K562 (cell line): Measurements from ENCODE around the gene TEX22. TPM values are rescaled to one million over a fixed set of nuclear protein-coding genes. Genes with fewer than 3 reads are reported as not detected.

Experiments
- ATAC-seq: fragments of 200-7000 bp; cut with Tn5 transposase; 3 replicates; pipeline ENCODE4 v1.9.1; 2020; ENCODE audit warnings: moderate library complexity
- BruUV-seq: library from RNA; stranded (reverse); fragments of 400-500 nt; replicated peaks from 2 replicates; lab custom pipeline; 2021; lab: Mats Ljungman, UMichigan
- CTCF ChIA-PET: fragments of 300-600 bp; formaldehyde crosslinking; extraction: SDS; loops from one replicate; lab custom pipeline; 2021; ENCODE audit warnings: low intra/inter-chr PET ratio; lab: Yijun Ruan, JAX
- POLR2A ChIA-PET: fragments of 300-600, 350-650 bp; sonication (Branson Sonifier 250); formaldehyde crosslinking; extraction: SDS; loops from one replicate; lab custom pipeline; 2021; ENCODE audit warnings: antibody characterized with exemption, inconsistent platforms; lab: Yijun Ruan, JAX
- DNase-seq, 4 experiments: peaks; one replicate each; pipeline versions ENCODE4 v3.0.0 to v3.0.0-alpha.2; 2011 to 2018; ENCODE audit warnings: low spot score in 3 of 4, mixed read lengths in 3 of 4; ENCODE audit errors: extremely low read depth in 1 of 4
- FAIRE-seq: peaks from 2 replicates; lab custom pipeline; 2011; peaks lifted over from hg19 to GRCh38; lab: Jason Lieb, UNC
- H2AFZ ChIP-seq: 2 replicates; pipeline ENCODE4 v1.6.0; 2011; ENCODE audit warnings: low read depth, low read length, control low read depth, inconsistent platforms
- H3K27ac ChIP-seq: fragments of 200-600 bp; 3 replicates; pipeline ENCODE4 v1.8.0; 2011; ENCODE audit warnings: low read depth, mild to moderate bottlenecking, control low read depth, inconsistent platforms, low read length, moderate library complexity, mixed read lengths; ENCODE audit errors: extremely low read depth
- H3K27me3 ChIP-seq, 2 experiments: fragments of 300-600 bp in 1 of 2; 2 replicates in 1 of 2; 3 replicates in 1 of 2; pipeline versions ENCODE4 v1.6.0 to v1.8.0; 2011; ENCODE audit warnings: inconsistent platforms in 2 of 2, low read length in 2 of 2, mild to moderate bottlenecking in 1 of 2, mixed read lengths in 1 of 2, moderate library complexity in 1 of 2; ENCODE audit not compliant: control insufficient read depth in 2 of 2, insufficient read depth in 2 of 2
- H3K36me3 ChIP-seq: fragments of 300-600 bp; 3 replicates; pipeline ENCODE4 v1.8.0; 2011; ENCODE audit warnings: mild to moderate bottlenecking, low read length, inconsistent platforms; ENCODE audit not compliant: control insufficient read depth, insufficient read depth
- H3K4me1 ChIP-seq, 2 experiments: fragments of 200-600 bp in 1 of 2; replicated peaks in 1 of 2; 2 replicates in 1 of 2; 3 replicates in 1 of 2; pipeline versions ENCODE4 v1.5.1 to v1.8.0; 2011; ENCODE audit warnings: inconsistent platforms in 2 of 2, low read length in 2 of 2, mild to moderate bottlenecking in 1 of 2, mixed read lengths in 1 of 2, moderate library complexity in 1 of 2; ENCODE audit not compliant: control insufficient read depth in 2 of 2, insufficient read depth in 2 of 2
- H3K4me2 ChIP-seq: 2 replicates; pipeline ENCODE4 v1.6.1; 2011; ENCODE audit warnings: low read length, control low read depth, inconsistent platforms, mixed read lengths; ENCODE audit not compliant: insufficient read depth
- H3K4me3 ChIP-seq: fragments of 200-600 bp; sonication (generic), shearing (Covaris generic); 2 replicates; pipeline ENCODE4 v1.5.1; 2016; ENCODE audit warnings: control low read depth, inconsistent platforms
- H3K79me2 ChIP-seq: fragments of 200-600 bp; 3 replicates; pipeline ENCODE4 v1.8.0; 2011; ENCODE audit warnings: low read length, inconsistent platforms; ENCODE audit not compliant: control insufficient read depth, insufficient read depth
- H3K9ac ChIP-seq, 2 experiments: 2 replicates each; pipeline versions ENCODE4 v1.6.0 to v1.6.1; 2011; ENCODE audit warnings: low read depth in 2 of 2, low read length in 2 of 2, control low read depth in 1 of 2, inconsistent platforms in 1 of 2, mild to moderate bottlenecking in 1 of 2, mixed read lengths in 1 of 2; ENCODE audit not compliant: insufficient read depth in 1 of 2
- H3K9me1 ChIP-seq: one replicate; pipeline ENCODE4 v1.6.0; 2011; ENCODE audit warnings: inconsistent platforms, mild to moderate bottlenecking, low read length, moderate library complexity; ENCODE audit not compliant: control insufficient read depth, insufficient read depth
- H3K9me3 ChIP-seq: replicated peaks from 2 replicates; pipeline ENCODE4 v1.5.1; 2011; ENCODE audit warnings: low read depth, low read length, inconsistent platforms; ENCODE audit not compliant: control insufficient read depth, insufficient read depth
- H4K20me1 ChIP-seq: replicated peaks from 2 replicates; pipeline ENCODE4 v1.6.1; 2011; ENCODE audit warnings: low read length, inconsistent platforms, mixed read lengths; ENCODE audit not compliant: control insufficient read depth, insufficient read depth
- ELF4 ChIP-seq: fragments of 450-650 bp; formaldehyde crosslinking; IDR thresholded peaks from 2 replicates; pipeline ENCODE4 v1.4.0; 2022; ENCODE audit warnings: missing genetic modification characterization
- HMG20A ChIP-seq: fragments of 450-650 bp; formaldehyde crosslinking; conservative IDR thresholded peaks from 2 replicates; pipeline ENCODE4 v1.4.0; 2020; ENCODE audit warnings: mild to moderate bottlenecking, mixed read lengths
- HNRNPH1 ChIP-seq: fragments of 200-400 bp; formaldehyde crosslinking; optimal IDR thresholded peaks from 2 replicates; pipeline ENCODE3; 2017; ENCODE audit warnings: low read depth, mild to moderate bottlenecking, low read length, moderate library complexity
- MAFK ChIP-seq: IDR thresholded peaks from 2 replicates; pipeline ENCODE4 v1.6.1; 2011; ENCODE audit warnings: low read length, improper control_type of control experiment
- MAZ ChIP-seq, 2 experiments: fragments of 450-650 bp in 1 of 2; sonication (generic) in 1 of 2; formaldehyde crosslinking; IDR thresholded peaks in 1 of 2; conservative IDR thresholded peaks in 1 of 2; 2 replicates each; pipeline versions ENCODE4 v1.4.0 to v1.5.0; 2020; ENCODE audit warnings: mild to moderate bottlenecking in 1 of 2, missing genetic modification reagents in 1 of 2
- SETDB1 ChIP-seq: IDR thresholded peaks from one replicate; pipeline ENCODE4 v1.6.1; 2012; ENCODE audit warnings: low read length, control low read depth, inconsistent platforms
- XRCC3 ChIP-seq: fragments of 450-650 bp; IDR thresholded peaks from 2 replicates; pipeline ENCODE4 v1.6.1; 2017; ENCODE audit warnings: mild to moderate bottlenecking, moderate library complexity
- ZNF184 ChIP-seq: sonication (generic); formaldehyde crosslinking; IDR thresholded peaks from 2 replicates; pipeline ENCODE4 v1.5.0; 2020; ENCODE audit warnings: missing genetic modification reagents
- ZNF551 ChIP-seq: fragments of 250-450 bp; sonication (Bioruptor Pico); IDR thresholded peaks from 2 replicates; pipeline ENCODE4 v1.5.0; 2021; ENCODE audit warnings: mild to moderate bottlenecking, moderate library complexity
- WGBS: fragments of 100-300 bp; shearing (Covaris generic); methylation state at CpG from one replicate; pipeline ENCODE4 v1.1.6; 2016; ENCODE audit warnings: low coverage, mixed read lengths; ENCODE audit not compliant: insufficient coverage; ENCODE audit errors: missing lambda C conversion rate; 5-methylcytosine and 5-hydroxymethylcytosine counted together
- in situ Hi-C: fragments of 300-500 bp; cut with MboI; formaldehyde crosslinking; loops from 4 replicates; pipeline ENCODE4 v1.15.0; 2018; ENCODE audit warnings: inconsistent platforms, mixed read lengths
- intact Hi-C: fragments of 100-400 bp; cut with micrococcal nuclease; formaldehyde crosslinking; loops from 2 replicates; pipeline ENCODE4 v1.14.2; 2022
- polyA plus RNA-seq, 8 experiments: library from polyadenylated mRNA; depleted of rRNA in 4 of 8; stranded (reverse) in 5 of 8; unstranded in 3 of 8; fragments of >200 nt; fragmentation: Nextera tagmentation in 2 of 8; fragmentation: Illumina TruSeq in 1 of 8; extraction: Ambion mirVana in 2 of 8; extraction: Trizol in 1 of 8; gene quantifications; 2 replicates each; pipeline versions ENCODE4 v1.2.1 to v1.2.3, GENCODE V29; 2011 to 2014; ENCODE audit warnings: inconsistent platforms in 1 of 8, missing spikeins in 1 of 8
- total RNA-seq, 7 experiments: library from RNA; depleted of rRNA in 6 of 7; stranded (reverse); fragments of >200 nt in 6 of 7; fragmentation: Illumina TruSeq in 2 of 7; extraction: Trizol in 2 of 7; gene quantifications; 2 replicates each; pipeline versions ENCODE4 v1.2.1 to v1.2.3, GENCODE V29; 2011 to 2021; ENCODE audit warnings: low replicate concordance in 1 of 7
- TF ChIP-seq, protein P1 (sequence below): IDR thresholded peaks from 3 replicates; pipeline ENCODE4 v1.6.1; 2011; ENCODE audit warnings: borderline replicate concordance, mild to moderate bottlenecking, moderate library complexity; ENCODE audit not compliant: insufficient read length; ENCODE audit errors: extremely low read depth
- TF ChIP-seq, protein P2 (sequence below): IDR thresholded peaks from 2 replicates; pipeline ENCODE4 v1.6.1; 2011; ENCODE audit not compliant: insufficient read length; ENCODE audit errors: extremely low read depth
- TF ChIP-seq, protein P3 (sequence below): sonication (generic); formaldehyde crosslinking; IDR thresholded peaks from 2 replicates; pipeline ENCODE4 v1.8.0; 2022; ENCODE audit warnings: missing genetic modification reagents, mild to moderate bottlenecking, borderline replicate concordance
- TF ChIP-seq, protein P4 (sequence below), 3 experiments: fragments of 200-800 bp in 1 of 3; fragments of 250-450 bp in 1 of 3; fragments of 450-650 bp in 1 of 3; sonication (Bioruptor Pico) in 1 of 3; sonication (Bioruptor generic) in 1 of 3; formaldehyde crosslinking in 1 of 3; IDR thresholded peaks; 2 replicates each; pipeline versions ENCODE4 v1.6.1 to v1.8.0; 2016 to 2022; ENCODE audit warnings: mild to moderate bottlenecking in 2 of 3, missing genetic modification characterization in 2 of 3, missing compliant biosample characterization in 1 of 3, moderate library complexity in 1 of 3

TEX22 gene
- total and polyA plus RNA-seq, 9 of the 15 experiments (the other 6 are each of a cell fraction or from before 2014, with no cell fraction given), result 0.04 to 1.7 (median 0.23) TPM; not detected in 2

DNA sequence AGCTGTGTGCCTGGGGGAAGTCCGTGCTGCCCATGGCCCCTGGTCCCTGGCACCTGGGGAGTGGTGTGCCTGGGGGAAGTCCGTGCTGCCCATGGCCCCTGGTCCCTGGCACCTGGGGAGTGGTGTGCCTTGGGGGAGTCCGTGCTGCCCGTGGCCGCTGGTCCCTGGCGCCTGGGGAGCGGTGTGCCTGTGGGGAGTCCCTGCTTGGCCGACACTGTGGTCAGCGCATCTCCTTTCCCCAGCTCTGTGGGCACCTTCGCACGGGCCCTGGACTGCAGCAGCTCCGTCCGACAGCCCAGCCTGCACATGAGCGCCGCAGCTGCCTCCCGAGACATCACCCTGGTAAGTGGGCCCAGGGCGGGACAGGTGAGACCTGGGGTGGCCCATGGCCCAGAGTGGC is 61.8 kb downstream of the TEX22 start (continued):
- TF ChIP-seq, protein P1, sequence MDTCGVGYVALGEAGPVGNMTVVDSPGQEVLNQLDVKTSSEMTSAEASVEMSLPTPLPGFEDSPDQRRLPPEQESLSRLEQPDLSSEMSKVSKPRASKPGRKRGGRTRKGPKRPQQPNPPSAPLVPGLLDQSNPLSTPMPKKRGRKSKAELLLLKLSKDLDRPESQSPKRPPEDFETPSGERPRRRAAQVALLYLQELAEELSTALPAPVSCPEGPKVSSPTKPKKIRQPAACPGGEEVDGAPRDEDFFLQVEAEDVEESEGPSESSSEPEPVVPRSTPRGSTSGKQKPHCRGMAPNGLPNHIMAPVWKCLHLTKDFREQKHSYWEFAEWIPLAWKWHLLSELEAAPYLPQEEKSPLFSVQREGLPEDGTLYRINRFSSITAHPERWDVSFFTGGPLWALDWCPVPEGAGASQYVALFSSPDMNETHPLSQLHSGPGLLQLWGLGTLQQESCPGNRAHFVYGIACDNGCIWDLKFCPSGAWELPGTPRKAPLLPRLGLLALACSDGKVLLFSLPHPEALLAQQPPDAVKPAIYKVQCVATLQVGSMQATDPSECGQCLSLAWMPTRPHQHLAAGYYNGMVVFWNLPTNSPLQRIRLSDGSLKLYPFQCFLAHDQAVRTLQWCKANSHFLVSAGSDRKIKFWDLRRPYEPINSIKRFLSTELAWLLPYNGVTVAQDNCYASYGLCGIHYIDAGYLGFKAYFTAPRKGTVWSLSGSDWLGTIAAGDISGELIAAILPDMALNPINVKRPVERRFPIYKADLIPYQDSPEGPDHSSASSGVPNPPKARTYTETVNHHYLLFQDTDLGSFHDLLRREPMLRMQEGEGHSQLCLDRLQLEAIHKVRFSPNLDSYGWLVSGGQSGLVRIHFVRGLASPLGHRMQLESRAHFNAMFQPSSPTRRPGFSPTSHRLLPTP, result no peak
- TF ChIP-seq, protein P2, sequence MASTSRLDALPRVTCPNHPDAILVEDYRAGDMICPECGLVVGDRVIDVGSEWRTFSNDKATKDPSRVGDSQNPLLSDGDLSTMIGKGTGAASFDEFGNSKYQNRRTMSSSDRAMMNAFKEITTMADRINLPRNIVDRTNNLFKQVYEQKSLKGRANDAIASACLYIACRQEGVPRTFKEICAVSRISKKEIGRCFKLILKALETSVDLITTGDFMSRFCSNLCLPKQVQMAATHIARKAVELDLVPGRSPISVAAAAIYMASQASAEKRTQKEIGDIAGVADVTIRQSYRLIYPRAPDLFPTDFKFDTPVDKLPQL, result no peak
- TF ChIP-seq, protein P3, sequence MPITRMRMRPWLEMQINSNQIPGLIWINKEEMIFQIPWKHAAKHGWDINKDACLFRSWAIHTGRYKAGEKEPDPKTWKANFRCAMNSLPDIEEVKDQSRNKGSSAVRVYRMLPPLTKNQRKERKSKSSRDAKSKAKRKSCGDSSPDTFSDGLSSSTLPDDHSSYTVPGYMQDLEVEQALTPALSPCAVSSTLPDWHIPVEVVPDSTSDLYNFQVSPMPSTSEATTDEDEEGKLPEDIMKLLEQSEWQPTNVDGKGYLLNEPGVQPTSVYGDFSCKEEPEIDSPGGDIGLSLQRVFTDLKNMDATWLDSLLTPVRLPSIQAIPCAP (CRISPR knock-in tag), result no peak
- TF ChIP-seq HMG20A, result no peak
- TF ChIP-seq XRCC3, result no peak
- TF ChIP-seq MAFK, result no peak

DNA sequence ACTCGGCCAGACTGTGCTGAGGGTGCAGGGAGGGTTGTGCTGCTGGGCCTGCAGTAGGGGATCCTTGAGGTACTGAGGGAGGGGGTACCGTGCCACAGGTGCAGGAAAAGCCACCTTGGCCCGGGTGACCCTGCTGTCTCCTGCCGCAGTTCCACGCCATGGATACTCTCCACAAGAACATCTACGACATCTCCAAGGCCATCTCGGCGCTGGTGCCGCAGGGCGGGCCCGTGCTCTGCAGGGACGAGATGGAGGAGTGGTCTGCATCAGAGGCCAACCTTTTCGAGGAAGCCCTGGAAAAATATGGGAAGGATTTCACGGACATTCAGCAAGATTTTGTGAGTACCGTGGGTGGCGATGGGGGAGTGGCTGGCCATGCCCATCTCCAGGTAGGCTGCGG is 62.3 kb downstream of the TEX22 start:
- H2AFZ ChIP-seq, result no peak overlapping the region
- no peak for ATAC-seq
- ChIA-PET CTCF (no interaction called here), POLR2A (no interaction called here)
- H3K4me3 ChIP-seq, result no peak overlapping the region
- intact Hi-C loops, result no loop called here
- in situ Hi-C loops, result no loop called here
- no peaks in the 10 kb centered on the region for H3K9me1 ChIP-seq
- FAIRE-seq, result no peak
- H3K4me2 ChIP-seq, result no peak overlapping the region
- no peaks in the 10 kb centered on the region for H4K20me1 ChIP-seq
- H3K9me3 ChIP-seq, result no peaks in the 10 kb centered on the region
- H3K9ac ChIP-seq, result no peak overlapping the region; a peak in 1 of 4 replicates
- H3K4me1 ChIP-seq, result peaks cover 0 to 14% of the 10 kb centered on the region in 2 experiments; a peak in 2 of 5 replicates
- BruUV-seq, result no TSS peak
- no peaks in the 10 kb centered on the region for H3K79me2 ChIP-seq
- DNase-seq, result no peak
- no peak overlapping the region for H3K27ac ChIP-seq
- WGBS, result over 99% methylated on average over 13 of the region's 17 CpGs
- H3K36me3 ChIP-seq, result peaks cover 68% of the 10 kb centered on the region; the same call in 2 of the 3 replicates
- no peaks in the 10 kb centered on the region for H3K27me3 ChIP-seq
- TF ChIP-seq ZNF551 (CRISPR knock-in tag) (no peak), HMG20A (no peak), ELF4 (CRISPR knock-in tag) (no peak), SETDB1 (no peak), HNRNPH1 (no peak), ZNF184 (CRISPR knock-in tag) (no peak), MAZ (CRISPR knock-in tag; conservative IDR thresholded peaks at IDR 0.05 in 1 of 2, IDR thresholded peaks at IDR 0.05 in 1 of 2) (no peak)
- TF ChIP-seq, protein P4, sequence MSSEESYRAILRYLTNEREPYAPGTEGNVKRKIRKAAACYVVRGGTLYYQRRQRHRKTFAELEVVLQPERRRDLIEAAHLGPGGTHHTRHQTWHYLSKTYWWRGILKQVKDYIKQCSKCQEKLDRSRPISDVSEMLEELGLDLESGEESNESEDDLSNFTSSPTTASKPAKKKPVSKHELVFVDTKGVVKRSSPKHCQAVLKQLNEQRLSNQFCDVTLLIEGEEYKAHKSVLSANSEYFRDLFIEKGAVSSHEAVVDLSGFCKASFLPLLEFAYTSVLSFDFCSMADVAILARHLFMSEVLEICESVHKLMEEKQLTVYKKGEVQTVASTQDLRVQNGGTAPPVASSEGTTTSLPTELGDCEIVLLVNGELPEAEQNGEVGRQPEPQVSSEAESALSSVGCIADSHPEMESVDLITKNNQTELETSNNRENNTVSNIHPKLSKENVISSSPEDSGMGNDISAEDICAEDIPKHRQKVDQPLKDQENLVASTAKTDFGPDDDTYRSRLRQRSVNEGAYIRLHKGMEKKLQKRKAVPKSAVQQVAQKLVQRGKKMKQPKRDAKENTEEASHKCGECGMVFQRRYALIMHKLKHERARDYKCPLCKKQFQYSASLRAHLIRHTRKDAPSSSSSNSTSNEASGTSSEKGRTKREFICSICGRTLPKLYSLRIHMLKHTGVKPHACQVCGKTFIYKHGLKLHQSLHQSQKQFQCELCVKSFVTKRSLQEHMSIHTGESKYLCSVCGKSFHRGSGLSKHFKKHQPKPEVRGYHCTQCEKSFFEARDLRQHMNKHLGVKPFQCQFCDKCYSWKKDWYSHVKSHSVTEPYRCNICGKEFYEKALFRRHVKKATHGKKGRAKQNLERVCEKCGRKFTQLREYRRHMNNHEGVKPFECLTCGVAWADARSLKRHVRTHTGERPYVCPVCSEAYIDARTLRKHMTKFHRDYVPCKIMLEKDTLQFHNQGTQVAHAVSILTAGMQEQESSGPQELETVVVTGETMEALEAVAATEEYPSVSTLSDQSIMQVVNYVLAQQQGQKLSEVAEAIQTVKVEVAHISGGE (CRISPR knock-in tag; IDR thresholded peaks at IDR 0.05), result no peak
